ENCODE results near the gene WAPL. TPM values are rescaled to one million over a fixed set of nuclear protein-coding genes. Genes with fewer than 3 reads are reported as not detected.

Gene WAPL
- total and polyA plus RNA-seq, 2 of the 4 experiments (the other 2 are of a cell fraction) = 11.5 to 31.7 TPM

DNA sequence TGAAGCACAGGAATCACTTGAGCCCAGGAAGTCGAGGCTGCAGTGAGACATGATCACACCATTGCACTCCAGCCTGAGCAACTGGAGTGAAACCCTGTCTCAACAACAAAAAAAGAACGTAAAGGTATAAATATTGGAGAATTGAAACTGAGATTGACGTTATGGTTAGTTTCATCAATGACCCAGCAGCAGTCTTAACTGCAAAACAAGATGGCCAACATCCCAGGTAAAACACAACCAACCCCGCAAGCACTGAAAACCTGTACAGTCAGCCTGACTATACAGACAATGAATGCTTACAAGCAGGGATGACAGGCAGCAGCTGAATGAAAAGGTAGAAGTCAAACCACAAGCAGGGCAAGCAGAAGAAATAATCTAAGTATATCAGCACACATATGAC lies 34.7 kb downstream of the WAPL start:
- CTCF ChIA-PET = no interaction called here
- Histone ChIP-seq H3K14ac (replicated peaks; ENCODE audit: low read depth, low read length) (no peak overlapping the region), H3K9me3 (ENCODE audit: control insufficient read depth, insufficient read depth, low read length) (no peaks in the 10 kb centered on the region), H2AK5ac (ENCODE audit: low read depth, low read length) (no peak overlapping the region), H4K20me1 (ENCODE audit: insufficient read depth, low read length) (peaks cover 12% of the 10 kb centered on the region), H3K4ac (ENCODE audit: low read depth, low read length) (no peak overlapping the region), H3K27me3 (ENCODE audit: control insufficient read depth, insufficient read depth, low read length) (no peaks in the 10 kb centered on the region), H2BK120ac (ENCODE audit: low read depth, low read length) (no peak overlapping the region), H3K9me1 (ENCODE audit: insufficient read depth, low read length) (no peaks in the 10 kb centered on the region; the same call in none of the 2 replicates), H3K27ac (ENCODE audit: insufficient read depth, low read length) (no peak overlapping the region), H2BK5ac (ENCODE audit: low read depth, low read length, poor library complexity, severe bottlenecking) (no peak overlapping the region), H3K79me1 (ENCODE audit: low read depth in 1 of 2, low read length in 2 of 2) (peaks cover 32 to 65% of the 10 kb centered on the region in 2 experiments; a peak in 3 of 4 replicates), H3K18ac (ENCODE audit: low read depth, low read length) (no peak overlapping the region), H3K23ac (ENCODE audit: low read depth, low read length) (no peak overlapping the region), H2AFZ (replicated peaks; ENCODE audit: low read length, poor library complexity) (no peak overlapping the region), H4K91ac (ENCODE audit: insufficient read depth, low read depth, low read length) (no peak overlapping the region), H3K36me3 (ENCODE audit: control insufficient read depth, insufficient read depth, low read length) (peaks cover 30% of the 10 kb centered on the region), H2BK20ac (ENCODE audit: low read depth, low read length) (no peak overlapping the region), H2AK9ac (replicated peaks; ENCODE audit: low read depth, low read length, poor library complexity) (no peak overlapping the region), H2BK15ac (ENCODE audit: low read depth, low read length) (no peak overlapping the region), H3K4me3 (ENCODE audit: insufficient read depth, low read depth, low read length) (no peak overlapping the region), H3K4me1 (ENCODE audit: control insufficient read depth, insufficient read depth, low read length) (no peaks in the 10 kb centered on the region), H3K4me2 (ENCODE audit: low read depth, low read length) (no peak overlapping the region), H4K5ac (ENCODE audit: low read depth, low read length) (no peak overlapping the region), H3K9ac (ENCODE audit: low read depth, low read length) (no peak overlapping the region), H3K56ac (ENCODE audit: extremely low read depth, insufficient read depth, low read length) (no peak overlapping the region), H4K8ac (ENCODE audit: low read depth in 2 of 2, low read length in 2 of 2) (no peak overlapping the region)
- TF ChIP-seq POLR2A (IDR thresholded peaks at IDR 0.05; ENCODE audit: low read depth, low read length) = no peak
- no peak for TF ChIP-seq FOS (IDR thresholded peaks at IDR 0.05; ENCODE audit: low read depth, low read length)
- TF ChIP-seq MXI1 (IDR thresholded peaks at IDR 0.05; ENCODE audit: borderline replicate concordance, low read depth, low read length) = no peak
- TF ChIP-seq CHD1 (IDR thresholded peaks at IDR 0.05; ENCODE audit: low read depth, low read length) = no peak
- no peak for TF ChIP-seq CTCF (conservative IDR thresholded peaks at IDR 0.05; ENCODE audit: low read depth, low read length)
- ATAC-seq (ENCODE audit: low read depth) = no peak
- BruUV-seq (replicated peaks) = no TSS peak
- POLR2A ChIA-PET (ENCODE audit: unreplicated experiment) = no interaction called here
- intact Hi-C loops (cut with micrococcal nuclease) (loop anchor here (5.0 kb wide), 1 partner anchor 40 kb away; no protein-coding TSS in a partner anchor), dilution Hi-C loops (cut with HindIII; ENCODE audit: low sequenced_read_pairs, unreplicated experiment) (no loop called here), in situ Hi-C loops (cut with MboI; ENCODE audit: low sequenced_read_pairs) (no loop called here)
- DNase-seq = no peak
- 100% methylated on average over 1 of the region's 4 CpGs; no CpG with 5 or more reads in 1 of the 2 experiments for WGBS, 2 experiments (ENCODE audit: extremely low coverage in 2 of 2, insufficient read length in 1 of 2)

Measured in IMR-90 (cell line).